PC-3 (cell line): Measurements from ENCODE around the gene ARHGAP15. TPM values are rescaled to one million over a fixed set of nuclear protein-coding genes. Genes with fewer than 3 reads are reported as not detected.

Experiments
- ATAC-seq: fragments of 200-7000 bp; cut with Tn5 transposase; 2 replicates; pipeline ENCODE4 v1.9.1; 2020; ENCODE audit warnings: mild to moderate bottlenecking, moderate library complexity
- BruUV-seq: library from RNA; stranded (reverse); fragments of 400-500 nt; replicated peaks from 2 replicates; lab custom pipeline; 2021; lab: Mats Ljungman, UMichigan
- CTCF ChIA-PET: fragments of 300-600 bp; sonication (Branson Sonifier 250); formaldehyde crosslinking; loops from one replicate; lab custom pipeline; 2022; ENCODE audit warnings: antibody characterized with exemption; lab: Charles Lee
- POLR2A ChIA-PET: fragments of 300-600 bp; sonication (Branson Sonifier 250); formaldehyde crosslinking; loops from one replicate; lab custom pipeline; 2022; ENCODE audit warnings: antibody characterized with exemption; ENCODE audit not compliant: unreplicated experiment; lab: Charles Lee
- DNase-seq: peaks from one replicate; pipeline ENCODE4 v3.0.0-alpha.2; 2015
- H2AFZ ChIP-seq: fragments of 300-600 bp; sonication (generic); 2 replicates; pipeline ENCODE4 v1.6.0; 2016; ENCODE audit warnings: antibody characterized with exemption, low read length
- H3F3A ChIP-seq: fragments of 300-600 bp; sonication (generic); one replicate; pipeline ENCODE4 v1.6.0; 2017; ENCODE audit warnings: antibody characterized with exemption, low read length, control low read depth, mild to moderate bottlenecking; ENCODE audit not compliant: unreplicated experiment
- H3K27ac ChIP-seq: fragments of 300-600 bp; sonication (generic); 2 replicates; pipeline ENCODE4 v1.5.1; 2016; ENCODE audit warnings: mild to moderate bottlenecking, low read length
- H3K27me3 ChIP-seq: fragments of 300-600 bp; sonication (generic); 2 replicates; pipeline ENCODE4 v1.6.1; 2016; ENCODE audit warnings: low read length, mixed read lengths
- H3K36me3 ChIP-seq: fragments of 300-600 bp; sonication (generic); 2 replicates; pipeline ENCODE4 v1.6.1; 2016; ENCODE audit warnings: low read depth, mixed run types, low read length, mixed read lengths
- H3K4me1 ChIP-seq: fragments of 300-600 bp; sonication (generic); 2 replicates; pipeline ENCODE4 v1.5.1; 2016; ENCODE audit warnings: low read length; ENCODE audit not compliant: insufficient read depth
- H3K4me2 ChIP-seq: fragments of 300-600 bp; sonication (generic); 2 replicates; pipeline ENCODE4 v1.6.0; 2016; ENCODE audit warnings: low read length
- H3K4me3 ChIP-seq: fragments of 300-600 bp; sonication (generic); 2 replicates; pipeline ENCODE4 v1.5.1; 2016; ENCODE audit warnings: mild to moderate bottlenecking, low read length, mixed read lengths
- H3K79me2 ChIP-seq: fragments of 300-600 bp; sonication (generic); 2 replicates; pipeline ENCODE4 v1.6.1; 2017; ENCODE audit warnings: low read length, mixed read lengths
- H3K9ac ChIP-seq: fragments of 300-600 bp; sonication (generic); 2 replicates; pipeline ENCODE4 v1.6.0; 2016; ENCODE audit warnings: mild to moderate bottlenecking, low read length
- H3K9me2 ChIP-seq: fragments of 300-600 bp; sonication (generic); replicated peaks from 2 replicates; pipeline ENCODE4 v1.6.1; 2016; ENCODE audit warnings: mixed run types, low read length, mixed read lengths
- H3K9me3 ChIP-seq: fragments of 300-600 bp; sonication (generic); 2 replicates; pipeline ENCODE4 v1.6.1; 2016; ENCODE audit warnings: low read length, mixed read lengths
- H4K20me1 ChIP-seq: fragments of 300-600 bp; sonication (generic); 2 replicates; pipeline ENCODE4 v1.6.1; 2016; ENCODE audit warnings: low read length, mixed read lengths
- CTCF ChIP-seq: fragments of 300-600 bp; sonication (generic); conservative IDR thresholded peaks from 2 replicates; pipeline ENCODE4 v1.5.1; 2017; ENCODE audit warnings: antibody characterized with exemption, low read depth, mild to moderate bottlenecking, low read length
- EZH2 ChIP-seq: fragments of 300-600 bp; sonication (generic); IDR thresholded peaks from one replicate; pipeline ENCODE4 v1.6.1; 2017; ENCODE audit warnings: antibody characterized with exemption, mild to moderate bottlenecking, low read length; ENCODE audit not compliant: unreplicated experiment
- EZH2phosphoT487 ChIP-seq: fragments of 300-600 bp; sonication (generic); IDR thresholded peaks from 2 replicates; pipeline ENCODE4 v1.6.1; 2018; ENCODE audit warnings: mild to moderate bottlenecking, antibody characterized with exemption, low read length, borderline replicate concordance
- intact Hi-C: fragments of 100-400 bp; cut with micrococcal nuclease; formaldehyde crosslinking; loops from 2 replicates; pipeline ENCODE4 v1.9.0; 2023
- total RNA-seq: library from RNA; depleted of rRNA; stranded (reverse); fragments of >200 nt; gene quantifications from 2 replicates; pipeline ENCODE4 v1.2.3, GENCODE V29; 2014

Gene ARHGAP15
- total RNA-seq, 1 experiment from 2014 or later = not detected

DNA sequence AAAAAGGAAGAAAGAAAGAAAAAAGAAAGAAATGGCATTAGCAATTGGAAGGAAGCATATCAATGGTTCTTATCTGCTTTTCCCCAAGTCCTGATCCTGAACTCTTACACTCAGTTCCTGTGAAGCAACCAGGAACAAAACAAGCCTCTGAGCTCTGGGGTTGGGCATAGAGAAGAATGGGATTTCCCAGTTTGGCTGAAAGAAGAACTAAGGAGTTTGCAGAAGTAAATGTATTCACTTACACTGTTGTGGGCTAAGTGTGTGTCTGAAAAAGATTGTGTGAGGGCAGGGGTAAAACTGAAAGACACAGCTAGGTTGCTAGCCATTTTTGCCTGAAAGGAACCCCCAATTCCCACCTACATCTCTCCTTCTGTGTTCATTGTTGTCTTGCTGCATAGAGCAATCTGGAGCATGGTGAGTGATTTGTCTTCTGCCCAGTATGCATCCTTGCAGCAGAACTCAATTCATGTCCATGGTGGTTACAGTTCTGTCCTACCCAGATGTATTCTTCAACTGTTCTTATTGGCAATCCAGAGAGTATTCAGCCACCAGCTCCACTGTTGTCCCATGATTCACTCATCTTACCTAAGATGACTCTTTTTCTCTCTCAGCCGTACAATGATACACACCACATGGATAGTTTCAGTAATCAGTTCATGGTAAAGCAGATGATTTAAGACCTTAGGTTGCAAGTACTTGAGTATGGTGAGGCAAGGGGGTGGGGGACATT lies 348.7 kb downstream of the ARHGAP15 start:
- CTCF ChIA-PET = no interaction called here
- Histone ChIP-seq H3K4me2 (no peak overlapping the region), H2AFZ (no peak overlapping the region), H3K9me2 (no peaks in the 10 kb centered on the region), H3K4me1 (peaks cover 11% of the 10 kb centered on the region), H3F3A (no peaks in the 10 kb centered on the region), H3K79me2 (no peaks in the 10 kb centered on the region), H3K4me3 (no peak overlapping the region), H3K36me3 (no peaks in the 10 kb centered on the region), H3K9ac (no peak overlapping the region), H4K20me1 (no peaks in the 10 kb centered on the region), H3K27ac (no peak overlapping the region), H3K27me3 (no peaks in the 10 kb centered on the region), H3K9me3 (no peaks in the 10 kb centered on the region)
- DNase-seq (no peak), ATAC-seq (no peak)
- POLR2A ChIA-PET = no interaction called here
- intact Hi-C loops = no loop called here
- TF ChIP-seq EZH2phosphoT487 (no peak), CTCF (no peak), EZH2 (no peak)
- BruUV-seq = no TSS peak

- Histone ChIP-seq H3F3A (no peaks in the 10 kb centered on the region), H4K20me1 (no peaks in the 10 kb centered on the region), H3K9me2 (no peaks in the 10 kb centered on the region), H2AFZ (no peak overlapping the region), H3K27me3 (no peaks in the 10 kb centered on the region), H3K27ac (no peak overlapping the region), H3K9me3 (no peaks in the 10 kb centered on the region), H3K4me2 (no peak overlapping the region), H3K4me1 (no peaks in the 10 kb centered on the region), H3K79me2 (no peaks in the 10 kb centered on the region), H3K4me3 (no peak overlapping the region), H3K36me3 (no peaks in the 10 kb centered on the region), H3K9ac (no peak overlapping the region)
- ChIA-PET CTCF (no interaction called here), POLR2A (no interaction called here)
- ATAC-seq (no peak), DNase-seq (no peak)
- TF ChIP-seq EZH2 (no peak), CTCF (no peak), EZH2phosphoT487 (no peak)
- intact Hi-C loops = no loop called here
- no TSS peak for BruUV-seq
Measured at GRCh38 chr2:143480086-143480485, 350.9 kb downstream of the ARHGAP15 start.

DNA sequence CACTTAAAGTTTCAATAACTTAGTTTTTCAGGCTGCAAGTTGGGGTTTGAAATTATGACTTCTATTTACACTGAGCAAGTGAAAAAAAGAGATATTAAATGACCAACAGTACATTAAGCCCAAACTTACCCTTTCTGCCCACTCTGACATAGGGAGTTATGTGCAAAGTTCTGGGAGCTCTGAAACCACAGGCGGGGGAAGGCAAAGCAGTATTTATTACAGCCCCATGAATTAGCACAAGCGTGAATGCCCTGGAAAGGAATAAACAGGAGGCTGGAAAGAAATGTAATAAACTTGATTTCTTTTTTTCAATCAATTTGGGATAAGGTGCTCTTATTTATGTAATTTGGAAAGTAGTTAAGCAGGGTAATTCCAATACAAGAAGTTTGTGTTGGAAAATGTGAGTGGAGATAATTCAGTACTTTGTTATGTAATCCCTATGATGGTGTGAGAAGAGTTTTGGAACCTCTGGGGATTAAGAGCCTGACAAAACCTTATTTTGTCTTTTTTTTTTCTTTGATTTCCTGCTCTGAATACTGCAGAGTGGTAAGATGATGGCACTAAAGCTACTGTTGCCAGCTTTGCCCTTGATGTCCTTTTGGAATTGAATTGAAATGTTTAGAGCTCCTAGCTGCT lies 351.5 kb downstream of the ARHGAP15 start:
- ChIA-PET POLR2A (no interaction called here), CTCF (no interaction called here)
- H2AFZ ChIP-seq = no peak overlapping the region
- H3K9ac ChIP-seq = no peak overlapping the region
- no peaks in the 10 kb centered on the region for H3K27me3 ChIP-seq
- no peaks in the 10 kb centered on the region for H3K9me3 ChIP-seq
- no peaks in the 10 kb centered on the region for H3K4me1 ChIP-seq
- H3K79me2 ChIP-seq = no peaks in the 10 kb centered on the region
- intact Hi-C loops = no loop called here
- H3K9me2 ChIP-seq = no peaks in the 10 kb centered on the region
- no peaks in the 10 kb centered on the region for H4K20me1 ChIP-seq
- ATAC-seq (no peak), DNase-seq (no peak)
- H3F3A ChIP-seq = no peaks in the 10 kb centered on the region
- H3K4me3 ChIP-seq = no peak overlapping the region
- no peaks in the 10 kb centered on the region for H3K36me3 ChIP-seq
- BruUV-seq = no TSS peak
- no peak overlapping the region for H3K4me2 ChIP-seq
- TF ChIP-seq EZH2phosphoT487 = no peak
- TF ChIP-seq CTCF = no peak
- TF ChIP-seq EZH2 = no peak
- no peak overlapping the region for H3K27ac ChIP-seq
